ENCODE measurements around the gene PHC2.

Gene PHC2

DNA sequence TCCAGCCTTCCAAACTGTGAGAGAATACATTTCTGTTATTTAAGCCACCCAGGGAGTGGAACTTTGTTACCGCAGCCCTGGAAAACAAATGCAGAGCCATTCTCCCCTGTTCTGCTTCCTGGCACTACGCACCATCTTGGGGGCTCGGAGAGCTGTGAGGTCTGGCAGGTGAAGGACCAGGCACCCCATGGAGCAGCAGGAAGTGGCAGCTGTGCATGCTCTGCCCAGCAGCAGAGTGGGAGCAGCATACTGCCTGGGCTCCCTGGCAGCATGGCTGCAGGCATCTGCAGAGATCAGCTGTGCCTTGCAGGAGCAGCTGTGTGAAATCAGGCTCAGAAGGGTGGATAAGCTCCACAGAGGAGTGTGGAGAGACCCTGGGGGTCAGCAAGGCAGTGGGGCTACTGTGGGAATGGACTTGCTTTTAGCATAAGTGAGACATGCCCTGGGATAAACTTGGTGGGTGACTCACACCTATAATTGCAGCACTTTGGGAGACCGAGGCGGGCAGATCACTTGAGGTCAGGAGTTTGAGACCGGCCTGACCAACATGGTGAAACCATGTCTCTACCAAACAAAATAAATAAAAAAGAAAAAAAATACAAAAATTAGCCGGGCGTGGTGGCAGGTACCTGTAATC lies 23.9 kb upstream of the PHC2 start:
- no peak for TF ChIP-seq CTCF (IDR thresholded peaks at IDR 0.05; ENCODE audit: extremely low read depth, missing control alignments)
- DNase-seq (ENCODE audit: low spot score): no peak

- no peak for DNase-seq (ENCODE audit: low spot score)
- no peak for TF ChIP-seq CTCF (IDR thresholded peaks at IDR 0.05; ENCODE audit: extremely low read depth, missing control alignments)
These were observed 15.7 kb upstream of the PHC2 start for GRCh38 chr1:33446590-33446989.

DNA sequence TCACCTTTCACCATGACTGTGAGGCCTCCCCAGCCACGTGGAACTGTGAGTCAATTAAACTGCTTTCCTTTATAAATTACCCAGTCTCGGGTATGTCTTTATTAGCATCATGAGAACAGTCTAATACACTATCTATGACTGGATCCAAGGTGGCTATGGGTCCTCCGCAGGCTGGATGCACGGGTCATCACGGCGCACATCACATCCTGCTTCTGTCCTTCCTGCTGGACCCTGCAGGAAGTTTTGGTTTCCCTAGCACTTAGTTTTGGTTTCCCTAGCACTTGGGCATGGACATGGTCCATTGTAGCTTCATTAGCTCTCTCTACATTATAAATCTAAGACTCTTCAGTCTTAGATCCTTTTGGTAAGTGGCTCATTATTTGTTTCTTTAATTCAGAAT lies 14.2 kb upstream of the PHC2 start:
- DNase-seq (ENCODE audit: low spot score): no peak
- TF ChIP-seq CTCF (IDR thresholded peaks at IDR 0.05; ENCODE audit: extremely low read depth, missing control alignments): no peak

DNA sequence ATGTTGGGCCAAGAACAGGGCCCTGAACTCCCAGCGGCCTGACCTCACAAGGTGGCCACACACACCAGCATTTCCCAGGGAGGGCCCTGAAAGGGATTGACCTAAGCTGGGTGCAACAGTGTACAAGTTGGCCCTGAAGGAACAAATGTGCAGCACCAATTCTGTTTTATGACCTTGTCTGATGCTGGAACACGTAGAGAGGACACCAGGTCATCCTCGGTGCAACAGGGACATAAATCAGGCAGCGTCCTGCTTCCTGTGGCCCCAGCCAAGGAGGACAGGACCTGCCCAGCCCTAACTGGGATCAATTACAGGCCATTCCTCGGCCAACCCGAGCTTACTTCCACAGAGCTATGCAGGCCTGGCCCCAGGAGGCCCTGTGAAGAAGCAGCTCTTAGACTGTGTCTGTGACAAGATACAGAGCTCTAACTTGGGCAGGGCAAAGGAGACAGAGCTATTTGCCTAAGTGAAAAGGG lies 12.8 kb upstream of the PHC2 start:
- TF ChIP-seq CTCF (IDR thresholded peaks at IDR 0.05; ENCODE audit: extremely low read depth, missing control alignments): no peak
- DNase-seq (ENCODE audit: low spot score): no peak

DNA sequence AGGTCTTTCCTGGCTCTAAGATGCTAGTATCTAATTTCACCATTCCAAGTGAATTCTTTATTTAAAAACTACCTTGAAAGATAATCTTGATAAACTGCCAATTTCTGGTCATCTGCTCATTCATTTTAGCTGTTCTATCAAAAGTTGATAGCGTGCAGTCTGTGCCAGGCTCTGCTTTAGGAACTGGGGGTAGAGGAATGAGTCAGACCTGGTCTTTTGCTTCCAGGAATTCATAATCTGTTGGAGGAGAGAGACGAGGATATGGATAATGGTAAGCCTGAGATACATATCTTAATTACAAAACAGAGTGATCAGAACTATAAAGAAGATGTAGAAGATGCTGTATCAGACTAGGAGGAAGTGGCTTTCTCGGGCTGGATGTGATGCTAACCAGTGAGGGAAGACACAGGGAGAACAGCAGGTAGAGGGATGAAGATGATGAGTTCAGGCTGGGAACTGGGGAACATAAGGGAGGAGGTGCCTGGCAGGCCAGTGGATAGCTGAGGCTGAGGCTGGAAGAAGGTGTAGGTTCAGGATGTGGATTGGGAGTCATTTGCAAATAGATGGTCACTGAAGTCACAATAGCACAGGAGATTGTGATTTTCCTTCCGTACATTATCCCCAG lies 12.3 kb upstream of the PHC2 start:
- no peak for DNase-seq (ENCODE audit: low spot score)

DNA sequence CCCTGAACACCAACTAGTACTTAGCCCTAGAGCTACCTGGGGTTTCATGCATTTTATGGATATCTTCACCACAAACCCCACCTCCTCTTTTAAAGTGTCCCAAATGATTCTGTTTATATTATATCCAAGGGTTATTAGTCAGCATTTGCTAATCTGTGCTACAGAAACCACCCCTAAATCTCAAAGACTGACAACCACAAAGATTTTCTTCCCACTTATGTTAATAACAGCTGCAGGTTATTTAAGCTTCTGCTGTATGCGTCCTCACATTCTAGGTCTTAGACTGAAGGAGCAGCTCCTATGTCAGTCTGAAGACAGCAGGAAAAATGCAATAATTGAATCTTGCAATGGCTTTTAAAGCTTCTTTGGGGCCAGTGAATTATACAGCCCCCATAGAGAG lies 11.2 kb upstream of the PHC2 start:
- no peak for TF ChIP-seq CTCF (IDR thresholded peaks at IDR 0.05; ENCODE audit: extremely low read depth, missing control alignments)
- no peak for DNase-seq (ENCODE audit: low spot score)

More for the DNA sequence above, 12.3 kb upstream of the PHC2 start:
- TF ChIP-seq CTCF (IDR thresholded peaks at IDR 0.05; ENCODE audit: extremely low read depth, missing control alignments): no peak

DNA sequence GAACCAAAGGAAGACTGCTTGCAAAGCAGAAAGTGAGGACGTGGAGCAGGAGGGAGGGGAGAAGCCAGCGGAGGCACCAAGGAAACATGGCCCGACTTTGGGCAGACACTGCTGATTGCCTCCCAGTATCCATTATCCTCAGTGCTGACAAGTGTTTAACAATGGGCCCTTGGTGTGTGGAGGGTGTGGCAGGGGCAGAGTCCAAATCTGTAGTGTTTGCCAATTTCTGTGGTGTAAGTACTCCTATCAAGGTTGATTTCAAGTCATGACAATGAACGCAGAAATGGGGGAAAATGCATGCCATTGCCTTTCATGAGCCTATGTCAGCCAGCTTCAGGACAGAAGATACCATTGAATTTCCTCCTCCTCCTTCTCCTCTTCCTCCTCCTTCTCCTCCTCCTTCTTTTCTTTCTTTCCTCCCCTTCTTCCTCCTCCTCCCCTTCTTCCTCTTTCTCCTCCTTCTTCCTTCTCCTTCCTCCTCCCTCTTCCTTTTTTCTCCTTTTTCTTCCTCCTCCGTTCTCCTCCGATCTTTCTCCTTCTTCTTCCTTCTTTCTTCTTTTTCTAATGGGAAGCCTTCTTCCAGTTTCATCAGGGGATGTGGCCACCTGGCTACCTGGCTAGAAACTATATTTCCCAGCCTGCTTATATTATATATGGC lies 10.3 kb upstream of the PHC2 start:
- no peak for TF ChIP-seq CTCF (IDR thresholded peaks at IDR 0.05; ENCODE audit: extremely low read depth, missing control alignments)
- DNase-seq (ENCODE audit: low spot score): no peak

Data from GM20000 (cell line).